ENCODE data around the gene CYSLTR2.
"Not testable (repeated sequence)": the region's sequence is repeated elsewhere in the genome, so short reads cannot be mapped to it uniquely, and the experiment has no call there.

The CYSLTR2 gene

GRCh38 chr13:48660361-48661076, 6.8 kb downstream of the CYSLTR2 start:
- DNase-seq (ENCODE audit: low spot score): no peak
- in situ Hi-C loops (cut with MboI; ENCODE audit: low sequenced_read_pairs, unreplicated experiment): no loop called here
- no peak for TF ChIP-seq CTCF (IDR thresholded peaks at IDR 0.05; ENCODE audit: borderline replicate concordance, control extremely low read depth, extremely low read depth, insufficient read depth, missing control alignments)

GRCh38 chr13:48661107-48661506, 7.4 kb downstream of the CYSLTR2 start:
- DNase-seq (ENCODE audit: low spot score): no peak
- in situ Hi-C loops (cut with MboI; ENCODE audit: low sequenced_read_pairs, unreplicated experiment): no loop called here
- no peak for TF ChIP-seq CTCF (IDR thresholded peaks at IDR 0.05; ENCODE audit: borderline replicate concordance, control extremely low read depth, extremely low read depth, insufficient read depth, missing control alignments)

- no peak for TF ChIP-seq CTCF (IDR thresholded peaks at IDR 0.05; ENCODE audit: borderline replicate concordance, control extremely low read depth, extremely low read depth, insufficient read depth, missing control alignments)
- in situ Hi-C loops (cut with MboI; ENCODE audit: low sequenced_read_pairs, unreplicated experiment): no loop called here
- no peak for DNase-seq (ENCODE audit: low spot score)
Observed at GRCh38 chr13:48662226-48662625, 8.5 kb downstream of the CYSLTR2 start.

- in situ Hi-C loops (cut with MboI; ENCODE audit: low sequenced_read_pairs, unreplicated experiment): no loop called here
- no peak for TF ChIP-seq CTCF (IDR thresholded peaks at IDR 0.05; ENCODE audit: borderline replicate concordance, control extremely low read depth, extremely low read depth, insufficient read depth, missing control alignments)
- no peak for DNase-seq (ENCODE audit: low spot score)
Observed at GRCh38 chr13:48667136-48667535, 13.4 kb downstream of the CYSLTR2 start.

DNA sequence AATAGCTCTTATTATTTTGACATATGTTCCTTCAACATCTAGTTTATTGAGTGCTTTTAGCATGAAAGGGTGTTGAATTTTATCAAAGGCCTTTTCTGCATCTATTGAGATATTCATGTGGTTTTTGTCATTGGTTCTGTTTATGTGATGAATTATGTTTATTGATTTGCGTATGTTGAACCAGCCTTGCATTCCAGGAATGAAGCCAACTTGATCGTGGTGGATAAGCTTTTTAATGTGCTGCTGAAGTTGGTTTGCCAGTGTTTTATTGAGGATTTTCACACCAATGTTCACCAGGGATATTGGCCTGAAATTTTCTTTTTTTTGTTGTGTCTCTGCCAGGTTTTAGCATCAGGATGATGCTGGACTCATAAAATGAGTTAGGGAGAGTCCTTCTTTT, 17.7 kb downstream of the CYSLTR2 start:
- DNase-seq (ENCODE audit: low spot score); in situ Hi-C loops (cut with MboI; ENCODE audit: low sequenced_read_pairs, unreplicated experiment): not testable (repeated sequence)

DNA sequence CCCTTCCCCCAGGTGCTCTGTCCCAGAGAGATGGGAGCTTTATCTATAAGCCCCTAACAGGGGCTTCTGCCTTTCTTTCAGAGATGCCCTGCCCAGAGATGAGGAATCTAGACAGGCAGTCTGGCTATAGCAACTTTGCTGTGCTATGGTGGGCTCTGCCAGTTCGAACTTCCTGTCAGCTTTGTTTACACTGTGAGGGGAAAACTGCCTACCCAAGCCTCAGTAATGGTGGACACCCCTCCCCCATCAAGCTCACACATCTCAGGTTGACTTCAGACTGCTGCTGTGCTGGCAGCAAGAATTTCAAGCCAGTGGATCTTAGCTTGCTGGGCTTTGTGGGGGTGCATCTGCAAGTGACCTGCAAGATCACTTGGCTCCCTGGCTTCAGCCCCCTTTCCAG, 21.5 kb downstream of the CYSLTR2 start:
- no peak for DNase-seq (ENCODE audit: low spot score)
- in situ Hi-C loops (cut with MboI; ENCODE audit: low sequenced_read_pairs, unreplicated experiment): no loop called here
- no peak for TF ChIP-seq CTCF (IDR thresholded peaks at IDR 0.05; ENCODE audit: borderline replicate concordance, control extremely low read depth, extremely low read depth, insufficient read depth, missing control alignments)

GRCh38 chr13:48678316-48678715, 24.6 kb downstream of the CYSLTR2 start:
- TF ChIP-seq CTCF (IDR thresholded peaks at IDR 0.05; ENCODE audit: borderline replicate concordance, control extremely low read depth, extremely low read depth, insufficient read depth, missing control alignments): no peak
- DNase-seq (ENCODE audit: low spot score): no peak
- in situ Hi-C loops (cut with MboI; ENCODE audit: low sequenced_read_pairs, unreplicated experiment): no loop called here
